Esophagus squamous epithelium (tissue), 5 donors: Measurements from ENCODE around the gene ERC2. TPM values are rescaled to one million over a fixed set of nuclear protein-coding genes. Genes with fewer than 3 reads are reported as not detected.

Experiments
- DNase-seq: peaks from one replicate; lab custom pipeline; 2025; lab: John Stamatoyannopoulos, UW
- H3K27ac ChIP-seq, 4 donors: fragments of 200-600 bp; sonication (generic); one replicate each; pipeline ENCODE4 v1.5.1; 2016 to 2019; ENCODE audit warnings: mild to moderate bottlenecking in 1 of 4
- H3K27me3 ChIP-seq, 4 donors: fragments of 200-600 bp; sonication (generic); 1 replicate in 3 of 4; 2 replicates in 1 of 4; pipeline versions ENCODE4 v1.5.1 to v1.6.0; 2017 to 2021; ENCODE audit warnings: antibody characterized with exemption in 1 of 4
- H3K36me3 ChIP-seq, 3 donors: fragments of 200-600 bp; sonication (generic); one replicate each; pipeline ENCODE4 v1.5.1; 2016 to 2019
- H3K4me1 ChIP-seq, 3 donors: fragments of 200-600 bp; sonication (generic); one replicate each; pipeline ENCODE4 v1.5.1; 2017 to 2019
- H3K4me3 ChIP-seq, 4 donors: fragments of 200-600 bp; sonication (generic); 1 replicate in 3 of 4; 2 replicates in 1 of 4; pipeline ENCODE4 v1.5.1; 2016 to 2019; ENCODE audit warnings: mild to moderate bottlenecking in 2 of 4, moderate library complexity in 1 of 4
- H3K9me3 ChIP-seq, 3 donors: fragments of 200-600 bp; sonication (generic); one replicate each; pipeline ENCODE4 v1.5.1; 2016 to 2019
- POLR2A ChIP-seq, 4 donors: fragments of 450-650 bp; IDR thresholded peaks; one replicate each; pipeline ENCODE4 v1.6.1; 2017; ENCODE audit warnings: antibody characterized with exemption in 4 of 4, mild to moderate bottlenecking in 4 of 4, moderate library complexity in 3 of 4
- WGBS, 2 donors: methylation state at CpG; one replicate each; pipeline ENCODE4 v1.1.5; 2018; 5-methylcytosine and 5-hydroxymethylcytosine counted together
- intact Hi-C: fragments of 100-400 bp; cut with DNase I; formaldehyde crosslinking; loops from one replicate; pipeline ENCODE4 v1.15.0; 2022
- total RNA-seq, 4 donors: library from RNA; depleted of rRNA; stranded (reverse); fragments of >200 nt; gene quantifications; one replicate each; pipeline ENCODE4 v1.1.0, GENCODE V29; 2016
- TF ChIP-seq, protein P1 (sequence below), 6 experiments: fragments of 450-650 bp in 4 of 6; fragments of 200-600 bp in 2 of 6; sonication (generic) in 2 of 6; IDR thresholded peaks; one replicate each; pipeline ENCODE4 v1.5.1; 2016 to 2019; ENCODE audit warnings: antibody characterized with exemption in 6 of 6, mild to moderate bottlenecking in 4 of 6, moderate library complexity in 4 of 6
- donor health status: DM: yes; HTN: yes; CAD: no.

ERC2 gene
- total RNA-seq, 4 donors from 2014 or later, result 0.12 to 1.9 (median 0.86) TPM

DNA sequence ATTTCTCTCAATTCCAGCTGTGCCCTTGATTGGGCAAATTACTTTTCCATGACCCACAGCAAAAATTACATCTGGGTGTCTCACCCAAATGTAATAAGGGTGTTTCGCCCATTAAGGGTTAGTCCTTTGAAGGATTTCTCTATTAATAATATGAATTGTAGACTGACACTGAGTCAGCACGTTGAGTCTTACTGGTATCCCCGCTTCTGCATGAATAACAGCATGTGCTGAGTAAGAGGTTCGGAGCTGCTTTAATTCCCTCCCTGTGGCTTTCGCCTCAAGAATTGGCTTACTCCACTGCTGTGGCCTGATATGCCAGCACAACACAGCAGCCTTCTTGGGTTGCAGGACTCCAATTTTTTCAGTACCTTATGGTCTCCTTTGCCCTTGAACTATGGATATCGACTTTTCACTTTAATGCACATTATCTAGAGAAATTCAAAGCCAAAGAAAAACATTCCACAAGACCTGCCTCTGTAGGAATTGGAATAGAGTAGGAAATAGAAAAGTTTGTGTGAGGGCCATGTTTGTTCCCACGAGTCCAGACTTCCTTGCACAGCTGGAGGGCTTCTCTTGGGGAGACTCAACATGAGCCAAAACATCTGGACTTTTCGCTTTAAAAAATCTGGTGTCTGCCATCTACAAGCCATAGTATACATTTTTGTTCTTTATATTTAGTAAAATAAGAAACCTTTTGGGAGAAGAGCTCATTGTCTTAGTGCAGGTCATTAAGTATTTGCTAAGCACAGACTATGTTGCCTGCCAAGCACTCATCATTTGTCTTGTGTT, 20.7 kb upstream of the ERC2 start:
- Histone ChIP-seq H3K9me3 (no peaks in the 10 kb centered on the region), H3K27me3 (peaks cover 0 to 54% (median 0%) of the 10 kb centered on the region in 4 donors), H3K36me3 (no peaks in the 10 kb centered on the region), H3K4me3 (no peak overlapping the region), H3K27ac (no peak overlapping the region), H3K4me1 (no peaks in the 10 kb centered on the region)
- intact Hi-C loops, result no loop called here
- DNase-seq, result no peak
- whole genome bisulfite sequencing, 2 donors, result 45 to 51% methylated on average over 8 of the region's 8 CpGs
- TF ChIP-seq, protein P1, sequence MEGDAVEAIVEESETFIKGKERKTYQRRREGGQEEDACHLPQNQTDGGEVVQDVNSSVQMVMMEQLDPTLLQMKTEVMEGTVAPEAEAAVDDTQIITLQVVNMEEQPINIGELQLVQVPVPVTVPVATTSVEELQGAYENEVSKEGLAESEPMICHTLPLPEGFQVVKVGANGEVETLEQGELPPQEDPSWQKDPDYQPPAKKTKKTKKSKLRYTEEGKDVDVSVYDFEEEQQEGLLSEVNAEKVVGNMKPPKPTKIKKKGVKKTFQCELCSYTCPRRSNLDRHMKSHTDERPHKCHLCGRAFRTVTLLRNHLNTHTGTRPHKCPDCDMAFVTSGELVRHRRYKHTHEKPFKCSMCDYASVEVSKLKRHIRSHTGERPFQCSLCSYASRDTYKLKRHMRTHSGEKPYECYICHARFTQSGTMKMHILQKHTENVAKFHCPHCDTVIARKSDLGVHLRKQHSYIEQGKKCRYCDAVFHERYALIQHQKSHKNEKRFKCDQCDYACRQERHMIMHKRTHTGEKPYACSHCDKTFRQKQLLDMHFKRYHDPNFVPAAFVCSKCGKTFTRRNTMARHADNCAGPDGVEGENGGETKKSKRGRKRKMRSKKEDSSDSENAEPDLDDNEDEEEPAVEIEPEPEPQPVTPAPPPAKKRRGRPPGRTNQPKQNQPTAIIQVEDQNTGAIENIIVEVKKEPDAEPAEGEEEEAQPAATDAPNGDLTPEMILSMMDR (IDR thresholded peaks at IDR 0.05), result no peak
- TF ChIP-seq POLR2A (IDR thresholded peaks at IDR 0.05), result no peak

DNA sequence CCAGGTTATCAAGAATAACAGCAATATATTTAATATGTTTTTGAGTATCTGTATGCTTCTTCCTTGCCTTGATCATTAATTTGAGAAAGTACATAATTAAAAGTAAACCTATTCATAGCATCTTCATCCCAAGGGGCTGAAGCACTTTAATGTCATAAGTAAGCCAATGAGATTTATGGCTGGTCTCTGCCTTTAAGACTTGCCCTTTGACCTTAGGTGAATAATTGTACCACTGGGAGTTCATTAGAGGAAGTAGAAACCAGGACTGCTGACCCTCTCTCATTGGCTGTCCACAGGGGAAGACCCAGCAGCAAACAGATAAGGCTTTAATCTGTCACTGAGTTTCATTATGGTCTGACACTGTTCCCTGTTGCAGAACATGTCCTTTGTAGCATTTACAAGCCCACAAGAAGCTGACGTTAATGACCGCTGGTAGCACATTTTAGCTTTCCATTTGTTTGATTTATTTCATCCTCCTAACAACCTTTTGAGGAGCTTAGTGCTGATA, 16.3 kb upstream of the ERC2 start:
- 31 to 60% methylated on average over 2 of the region's 2 CpGs for WGBS, 2 donors
- no peaks in the 10 kb centered on the region for H3K36me3 ChIP-seq
- no peak for DNase-seq
- no peaks in the 10 kb centered on the region for H3K9me3 ChIP-seq
- peaks cover 0 to 60% (median 0%) of the 10 kb centered on the region in 4 donors for H3K27me3 ChIP-seq
- TF ChIP-seq, protein P1 (IDR thresholded peaks at IDR 0.05), result no peak
- TF ChIP-seq POLR2A (IDR thresholded peaks at IDR 0.05), result no peak
- intact Hi-C loops, result no loop called here
- no peak overlapping the region for H3K27ac ChIP-seq
- no peaks in the 10 kb centered on the region for H3K4me1 ChIP-seq
- no peak overlapping the region for H3K4me3 ChIP-seq

DNA sequence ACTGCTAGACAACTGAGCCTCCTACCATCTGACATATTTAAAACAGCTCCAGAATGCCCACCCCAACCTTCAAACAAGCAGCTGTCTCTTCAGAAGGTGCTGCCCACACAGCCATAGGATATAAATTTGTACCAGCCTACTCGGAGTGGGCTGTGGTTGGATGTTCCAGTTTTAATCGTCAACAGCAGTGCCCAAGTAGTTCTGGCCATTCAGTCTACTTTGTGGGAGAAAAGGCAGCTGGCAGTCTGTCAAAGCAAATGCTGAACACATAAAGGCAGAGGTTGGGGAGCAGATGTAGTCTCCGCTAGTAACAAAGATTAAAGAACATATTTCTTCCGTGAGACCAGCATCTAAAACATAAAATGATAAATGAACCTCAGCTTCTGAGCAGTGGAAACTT, 15.9 kb upstream of the ERC2 start:
- DNase-seq, result no peak
- Histone ChIP-seq H3K9me3 (no peaks in the 10 kb centered on the region), H3K27ac (no peak overlapping the region), H3K27me3 (peaks cover 0 to 57% (median 0%) of the 10 kb centered on the region in 4 donors), H3K4me3 (no peak overlapping the region), H3K4me1 (no peaks in the 10 kb centered on the region), H3K36me3 (no peaks in the 10 kb centered on the region)
- TF ChIP-seq POLR2A (IDR thresholded peaks at IDR 0.05), result no peak
- TF ChIP-seq, protein P1 (IDR thresholded peaks at IDR 0.05), result no peak
- WGBS, 2 donors, result 48 to 51% methylated on average over 4 of the region's 4 CpGs
- intact Hi-C loops, result no loop called here

DNA sequence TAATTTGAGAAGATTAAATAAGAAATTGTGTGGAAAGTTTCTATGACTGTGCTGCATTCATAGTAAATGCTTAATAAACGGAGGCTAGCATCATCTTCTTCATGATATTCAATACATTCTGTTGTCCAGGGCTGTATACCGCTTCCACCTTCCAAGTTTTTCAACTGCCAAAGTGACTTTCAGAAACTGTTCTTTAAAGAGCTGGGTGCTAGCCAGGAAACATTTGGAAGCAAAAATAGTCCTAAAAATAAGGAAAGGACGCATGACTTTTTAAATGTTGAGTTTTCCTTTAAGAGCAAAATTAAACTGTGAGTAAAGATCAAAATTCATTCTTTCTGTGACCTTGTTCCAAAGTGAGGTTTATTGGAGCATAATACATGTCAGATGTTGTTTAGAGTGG, 9.4 kb upstream of the ERC2 start:
- no peak overlapping the region for H3K4me3 ChIP-seq
- DNase-seq, result no peak
- intact Hi-C loops, result no loop called here
- no peak overlapping the region for H3K27ac ChIP-seq
- TF ChIP-seq POLR2A (IDR thresholded peaks at IDR 0.05), result no peak
- TF ChIP-seq, protein P1 (IDR thresholded peaks at IDR 0.05), result no peak
- no peaks in the 10 kb centered on the region for H3K36me3 ChIP-seq
- H3K27me3 ChIP-seq, result peaks cover 0 to 55% (median 0%) of the 10 kb centered on the region in 4 donors
- no peaks in the 10 kb centered on the region for H3K4me1 ChIP-seq
- 56 to 66% methylated on average over 3 of the region's 3 CpGs for WGBS, 2 donors
- H3K9me3 ChIP-seq, result no peaks in the 10 kb centered on the region

DNA sequence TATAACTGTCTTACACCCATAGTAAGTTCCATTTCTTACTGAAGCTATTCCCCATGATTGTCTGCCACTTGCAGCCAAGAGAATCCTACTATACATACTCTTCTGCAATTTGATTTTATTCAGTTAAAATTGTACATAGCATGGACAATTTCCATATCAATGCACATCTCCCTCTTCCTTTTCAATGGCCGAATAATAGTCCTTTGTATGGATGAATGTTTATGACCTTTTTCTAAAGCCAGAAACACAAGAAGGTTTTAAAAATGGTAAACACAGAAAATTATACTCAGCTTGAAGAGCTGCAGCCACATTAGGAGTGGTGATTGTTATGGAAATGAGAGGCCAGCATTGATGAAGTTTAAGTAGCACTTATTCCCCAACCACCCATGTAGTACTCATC, 8.5 kb upstream of the ERC2 start:
- DNase-seq, result no peak
- no peaks in the 10 kb centered on the region for H3K36me3 ChIP-seq
- H3K4me3 ChIP-seq, result no peak overlapping the region
- TF ChIP-seq POLR2A (IDR thresholded peaks at IDR 0.05), result no peak
- 88 to 94% methylated on average over 1 of the region's 1 CpG for WGBS, 2 donors
- H3K9me3 ChIP-seq, result no peaks in the 10 kb centered on the region
- no peaks in the 10 kb centered on the region for H3K4me1 ChIP-seq
- H3K27ac ChIP-seq, result no peak overlapping the region
- H3K27me3 ChIP-seq, result peaks cover 0 to 51% (median 0%) of the 10 kb centered on the region in 4 donors
- intact Hi-C loops, result no loop called here
